ENCODE data around the gene HASPIN. TPM values are rescaled to one million over a fixed set of nuclear protein-coding genes. Genes with fewer than 3 reads are reported as not detected.
"Not testable (repeated sequence)": the region's sequence is repeated elsewhere in the genome, so short reads cannot be mapped to it uniquely, and the experiment has no call there.

HASPIN gene
- total RNA-seq, 1 experiment from 2014 or later = 6.9 TPM

- no peaks in the 10 kb centered on the region for H3K9me3 ChIP-seq
- no peaks in the 10 kb centered on the region for H3K27me3 ChIP-seq
- H3K4me3 ChIP-seq = no peak overlapping the region
- no peaks in the 10 kb centered on the region for H3K36me3 ChIP-seq
- DNase-seq = no peak
Measured at GRCh38 chr17:3692346-3692745, 31.4 kb upstream of the HASPIN start.

GRCh38 chr17:3693141-3693540, 30.6 kb upstream of the HASPIN start:
- Histone ChIP-seq H3K36me3 (no peaks in the 10 kb centered on the region), H3K4me3 (no peak overlapping the region), H3K9me3 (no peaks in the 10 kb centered on the region), H3K27me3 (no peaks in the 10 kb centered on the region)
- DNase-seq = no peak

- H3K4me3 ChIP-seq = no peak overlapping the region
- H3K9me3 ChIP-seq = no peaks in the 10 kb centered on the region
- no peaks in the 10 kb centered on the region for H3K27me3 ChIP-seq
- no peaks in the 10 kb centered on the region for H3K36me3 ChIP-seq
- DNase-seq = no peak
Measured at GRCh38 chr17:3693829-3694231, 29.9 kb upstream of the HASPIN start.

- H3K36me3 ChIP-seq = no peaks in the 10 kb centered on the region
- H3K27me3 ChIP-seq = no peaks in the 10 kb centered on the region
- DNase-seq = peak; percentile 66
- H3K4me3 ChIP-seq = peak overlapping the region; percentile 59
- no peaks in the 10 kb centered on the region for H3K9me3 ChIP-seq
Measured at GRCh38 chr17:3695129-3695722, 28.5 kb upstream of the HASPIN start.

- H3K36me3 ChIP-seq = no peaks in the 10 kb centered on the region
- DNase-seq = peak; percentile 36
- H3K9me3 ChIP-seq = no peaks in the 10 kb centered on the region
- peak within 1 kb of the TSS; percentile 59 for H3K4me3 ChIP-seq
- H3K27me3 ChIP-seq = no peaks in the 10 kb centered on the region
Measured at GRCh38 chr17:3695723-3696411, 27.8 kb upstream of the HASPIN start, which contains the start of gene P2RX5. P2RX5 (minus strand) TSS chr17:3696155; CDS start chr17:3696005, 150 bp downstream.

GRCh38 chr17:3697103-3697476, 26.6 kb upstream of the HASPIN start:
- Histone ChIP-seq H3K27me3 (no peaks in the 10 kb centered on the region), H3K36me3 (no peaks in the 10 kb centered on the region), H3K9me3 (no peaks in the 10 kb centered on the region), H3K4me3 (no peak overlapping the region)
- no peak for DNase-seq

GRCh38 chr17:3698139-3698538, 25.6 kb upstream of the HASPIN start:
- Histone ChIP-seq H3K27me3 (no peaks in the 10 kb centered on the region), H3K9me3 (no peaks in the 10 kb centered on the region), H3K36me3 (no peaks in the 10 kb centered on the region), H3K4me3 (no peak overlapping the region)
- DNase-seq = no peak

- Histone ChIP-seq H3K4me3 (no peak overlapping the region), H3K27me3 (no peaks in the 10 kb centered on the region), H3K9me3 (no peaks in the 10 kb centered on the region), H3K36me3 (no peaks in the 10 kb centered on the region)
- no peak for DNase-seq
Measured at GRCh38 chr17:3699951-3700350, 23.8 kb upstream of the HASPIN start.

GRCh38 chr17:3702041-3702539, 21.6 kb upstream of the HASPIN start:
- DNase-seq, H3K4me3 ChIP-seq, H3K36me3 ChIP-seq, H3K27me3 ChIP-seq, H3K9me3 ChIP-seq: not testable (repeated sequence)

GRCh38 chr17:3704931-3705717, 18.6 kb upstream of the HASPIN start:
- Histone ChIP-seq H3K36me3 (no peaks in the 10 kb centered on the region), H3K4me3 (no peak overlapping the region), H3K9me3 (no peaks in the 10 kb centered on the region), H3K27me3 (no peaks in the 10 kb centered on the region)
- DNase-seq = no peak

- not testable (repeated sequence) for DNase-seq, H3K9me3 ChIP-seq, H3K27me3 ChIP-seq, H3K4me3 ChIP-seq, H3K36me3 ChIP-seq
Measured at GRCh38 chr17:3705718-3705984, 18.1 kb upstream of the HASPIN start.

- no peaks in the 10 kb centered on the region; the same call in 1 of the 2 replicates for H3K36me3 ChIP-seq
- no peaks in the 10 kb centered on the region for H3K27me3 ChIP-seq
- H3K9me3 ChIP-seq = no peaks in the 10 kb centered on the region
- no peak overlapping the region for H3K4me3 ChIP-seq
- no peak for DNase-seq
Measured at GRCh38 chr17:3708366-3708765, 15.3 kb upstream of the HASPIN start.

GRCh38 chr17:3710951-3711383, 12.7 kb upstream of the HASPIN start:
- no peak overlapping the region for H3K4me3 ChIP-seq
- H3K9me3 ChIP-seq = no peaks in the 10 kb centered on the region
- no peaks in the 10 kb centered on the region; the same call in 1 of the 2 replicates for H3K36me3 ChIP-seq
- no peaks in the 10 kb centered on the region for H3K27me3 ChIP-seq
- DNase-seq = peak; percentile 28

GRCh38 chr17:3712811-3713463, 10.8 kb upstream of the HASPIN start:
- Histone ChIP-seq H3K36me3 (peaks cover 7% of the 10 kb centered on the region; the same call in 1 of the 2 replicates), H3K4me3 (no peak overlapping the region), H3K9me3 (no peaks in the 10 kb centered on the region), H3K27me3 (no peaks in the 10 kb centered on the region)
- no peak for DNase-seq

GRCh38 chr17:3715296-3715695, 8.4 kb upstream of the HASPIN start:
- no peaks in the 10 kb centered on the region for H3K27me3 ChIP-seq
- peaks cover 21% of the 10 kb centered on the region for H3K36me3 ChIP-seq
- no peaks in the 10 kb centered on the region for H3K9me3 ChIP-seq
- DNase-seq = no peak
- H3K4me3 ChIP-seq = no peak overlapping the region

- no peaks in the 10 kb centered on the region for H3K27me3 ChIP-seq
- H3K9me3 ChIP-seq = no peaks in the 10 kb centered on the region
- no peak overlapping the region for H3K4me3 ChIP-seq
- no peak for DNase-seq
- H3K36me3 ChIP-seq = peaks cover 29% of the 10 kb centered on the region
Measured at GRCh38 chr17:3718201-3718600, 5.5 kb upstream of the HASPIN start.

GRCh38 chr17:3719265-3719664, 4.4 kb upstream of the HASPIN start:
- Histone ChIP-seq H3K27me3 (no peaks in the 10 kb centered on the region), H3K36me3 (peaks cover 29% of the 10 kb centered on the region), H3K4me3 (no peak overlapping the region), H3K9me3 (no peaks in the 10 kb centered on the region)
- DNase-seq = no peak

Measured in MG63 (cell line).